GM18519 (cell line): ENCODE results near the gene ANO2.
"Not testable (repeated sequence)": the region's sequence is repeated elsewhere in the genome, so short reads cannot be mapped to it uniquely, and the experiment has no call there.

Experiments
- ATAC-seq: cut with Tn5 transposase; IDR thresholded peaks from one replicate; pipeline ENCODE4 v1.9.1; 2021; ENCODE audit warnings: mild to moderate bottlenecking, moderate library complexity; ENCODE audit not compliant: unreplicated experiment, low FRiP score

Gene ANO2

DNA sequence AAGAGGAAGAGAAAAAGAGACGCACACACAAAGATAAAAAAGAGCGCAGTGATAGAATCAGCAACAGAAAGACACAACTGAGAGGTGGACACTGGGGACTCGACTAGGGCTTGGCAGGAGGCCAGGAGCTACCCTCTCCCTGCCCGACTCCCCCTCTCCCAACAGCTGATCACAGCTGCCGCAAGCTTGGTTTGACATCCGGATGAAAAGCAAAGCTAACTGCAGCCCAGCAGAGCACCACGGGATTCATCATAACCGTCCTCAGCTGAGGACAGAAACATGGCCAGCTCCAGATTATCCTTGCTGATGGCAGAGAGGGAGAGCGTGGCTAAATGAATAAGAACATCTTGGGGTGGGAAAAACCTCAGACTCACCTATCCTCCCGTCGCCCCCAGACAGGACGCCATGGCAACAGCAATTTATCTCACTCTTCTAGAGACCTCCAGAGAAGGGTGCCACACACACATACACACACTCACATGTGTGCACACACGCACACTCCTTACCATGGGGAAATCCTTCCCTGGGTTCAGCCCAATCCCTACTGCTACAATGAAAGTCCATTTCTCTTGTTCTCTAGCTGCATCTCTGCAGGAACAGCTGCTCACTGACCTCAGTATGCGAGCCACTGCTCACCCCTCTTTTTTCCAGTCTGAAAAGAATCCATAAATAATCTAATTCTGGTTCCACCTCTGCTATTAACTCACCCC lies 377.9 kb downstream of the ANO2 start:
- ATAC-seq: no peak

DNA sequence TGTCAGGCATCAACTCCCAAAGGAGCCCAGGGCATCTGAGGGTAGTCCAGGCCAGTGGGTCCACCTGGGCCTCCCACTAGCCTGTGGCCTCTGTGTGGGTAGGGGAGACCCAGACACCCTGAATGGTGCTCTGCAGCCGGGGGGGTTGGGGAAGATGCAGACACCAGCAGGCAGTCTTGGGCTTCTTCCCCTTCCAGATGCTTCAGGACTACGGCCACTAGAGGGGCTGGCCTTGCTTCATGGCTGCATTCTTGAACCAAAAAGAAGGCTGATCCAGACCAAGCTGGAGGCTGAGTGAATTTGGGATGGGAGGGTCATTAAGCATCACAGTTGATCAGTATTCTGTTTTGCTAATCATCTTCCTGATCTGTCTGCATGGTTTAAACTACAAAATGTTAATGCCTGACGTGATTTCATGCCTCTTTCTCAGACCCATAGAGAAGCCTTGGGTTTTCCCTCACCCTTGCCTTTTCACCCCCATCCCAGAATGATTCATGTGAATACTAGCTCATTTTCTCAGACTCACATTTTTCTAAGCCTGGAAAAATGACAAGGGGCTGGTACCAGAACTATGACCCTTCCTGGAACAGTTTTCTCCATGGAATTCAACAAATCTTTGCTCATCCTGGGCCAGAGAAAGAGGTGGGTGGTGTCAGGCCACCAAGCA lies 379.0 kb downstream of the ANO2 start:
- no peak for ATAC-seq

DNA sequence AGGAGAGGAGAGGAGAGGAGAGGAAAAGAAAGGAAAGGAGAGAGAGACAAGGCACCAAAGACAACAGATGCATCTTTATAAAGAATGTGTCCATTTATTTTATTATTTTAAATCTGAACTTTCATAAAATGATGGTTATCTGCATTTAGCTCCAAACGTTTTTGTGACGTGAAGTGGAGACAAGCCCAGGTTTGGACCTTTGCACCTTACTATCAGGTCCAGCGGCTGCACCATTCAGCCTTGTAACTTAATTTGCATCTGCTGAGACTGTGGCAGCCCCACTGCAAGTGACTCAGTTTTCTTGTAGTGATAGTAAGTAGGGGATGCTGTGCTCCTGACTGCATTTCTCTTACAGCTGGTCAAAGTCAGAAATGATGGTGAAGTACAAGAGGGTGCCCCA lies 382.5 kb downstream of the ANO2 start:
- ATAC-seq: no peak

DNA sequence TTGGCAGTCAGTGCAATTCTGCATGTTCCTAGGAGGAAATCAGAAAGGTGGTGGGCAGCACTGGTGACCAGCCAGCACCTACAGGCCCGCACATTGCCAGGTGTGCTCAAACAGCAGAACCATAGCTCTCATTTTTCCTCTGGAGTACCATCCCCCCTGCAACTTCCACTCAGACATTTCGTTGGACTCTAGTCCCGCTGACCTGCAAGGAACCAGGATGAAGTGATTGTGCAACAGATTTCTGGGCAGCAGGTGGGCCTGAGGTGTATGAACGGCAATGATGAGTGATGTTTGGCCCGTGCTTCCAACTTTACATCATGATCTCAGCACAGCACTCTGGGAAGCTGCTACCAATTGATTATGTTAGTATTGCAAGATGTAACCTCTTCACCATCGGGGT lies 383.2 kb downstream of the ANO2 start:
- ATAC-seq: no peak

DNA sequence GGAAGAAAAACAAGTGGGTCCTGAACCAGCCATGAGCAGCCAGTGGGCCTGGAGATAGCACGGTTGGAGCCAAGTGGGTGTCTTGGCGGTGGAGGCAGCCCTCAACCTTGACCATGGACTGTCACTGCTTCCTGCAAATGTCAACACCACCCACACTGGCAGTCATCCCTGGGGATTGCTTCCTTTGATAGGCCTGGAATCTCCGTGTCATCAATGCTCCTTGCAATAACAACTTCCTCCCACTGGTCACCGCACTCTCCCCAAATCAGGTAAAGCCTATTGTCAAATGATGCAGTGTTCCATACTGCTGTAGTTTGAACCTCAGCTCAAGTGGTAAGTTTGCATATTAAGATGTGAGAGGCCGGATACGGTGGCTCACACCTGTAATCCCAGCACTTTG lies 384.0 kb downstream of the ANO2 start:
- no peak for ATAC-seq

DNA sequence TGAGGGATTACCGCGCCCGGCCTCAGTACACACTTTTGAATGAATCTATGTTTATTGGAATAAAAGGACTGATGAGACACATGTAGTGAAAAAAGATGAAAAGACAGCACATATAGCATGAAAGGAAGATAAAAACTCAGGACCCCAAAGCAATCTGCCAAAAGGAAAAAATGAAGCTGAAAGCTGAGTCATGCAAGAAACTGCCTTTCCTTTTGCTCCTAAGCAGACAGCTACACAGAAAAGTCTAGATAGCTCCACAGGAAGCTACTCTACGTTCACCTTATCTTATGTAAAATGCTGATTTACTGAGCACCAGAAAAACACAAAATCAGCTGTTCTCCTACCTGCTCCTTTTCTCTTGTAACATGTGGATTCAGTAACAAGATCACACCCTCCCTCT lies 384.8 kb downstream of the ANO2 start:
- no peak for ATAC-seq

GRCh38 chr12:5557906-5558305 lies 387.2 kb downstream of the ANO2 start:
- no peak for ATAC-seq

- ATAC-seq: no peak
Observed at GRCh38 chr12:5556946-5557673, 387.9 kb downstream of the ANO2 start.

DNA sequence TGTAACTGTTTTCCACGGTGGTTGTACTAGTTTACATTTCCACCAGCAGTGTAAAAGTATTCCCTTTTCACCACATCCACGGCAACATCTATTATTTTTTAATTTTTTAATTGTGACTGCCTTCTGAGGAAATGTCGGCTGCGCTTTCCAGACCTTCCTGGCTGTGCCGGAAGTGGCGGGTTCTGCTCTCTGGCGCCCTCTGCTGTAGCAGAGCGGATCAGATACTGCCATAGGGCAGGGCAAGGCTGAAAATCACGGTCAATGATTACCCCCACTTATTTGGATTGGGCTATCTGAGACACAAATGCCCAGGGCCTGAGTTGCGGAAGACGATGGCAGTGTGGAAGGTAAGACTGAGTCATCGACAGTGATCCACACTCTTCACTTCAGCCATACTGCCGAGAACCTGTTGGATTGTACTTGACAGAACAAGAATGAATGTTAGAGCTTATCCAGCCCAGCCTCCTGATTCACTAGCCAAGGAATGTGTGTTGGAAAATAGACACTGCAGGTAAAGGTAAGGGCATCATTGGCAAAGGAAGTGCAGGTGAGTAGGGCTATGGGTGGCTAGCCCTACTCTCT lies 388.9 kb downstream of the ANO2 start:
- ATAC-seq: no peak

GRCh38 chr12:5554711-5555110 lies 390.3 kb downstream of the ANO2 start:
- ATAC-seq: no peak

DNA sequence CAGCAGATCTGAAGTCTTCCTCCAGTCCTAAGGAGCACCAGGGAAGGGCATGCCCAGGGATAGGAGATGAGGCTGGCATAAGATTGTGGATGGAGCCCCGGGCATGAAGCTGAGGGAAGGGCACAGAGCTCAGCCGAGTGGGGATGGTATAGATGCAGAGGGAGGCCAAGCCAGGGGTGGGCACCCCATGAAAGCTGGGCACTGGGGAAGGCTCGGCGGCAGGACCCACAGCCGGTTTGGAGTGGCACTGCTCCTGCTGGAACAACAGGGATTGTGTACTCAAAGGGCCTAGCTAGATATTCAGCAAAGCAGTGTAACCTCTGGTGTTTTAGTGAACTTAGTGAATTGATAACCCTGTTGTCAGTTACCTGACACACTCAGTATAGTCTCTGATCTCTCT lies 396.0 kb downstream of the ANO2 start:
- ATAC-seq: no peak

GRCh38 chr12:5548152-5548943 lies 396.7 kb downstream of the ANO2 start:
- no peak for ATAC-seq

DNA sequence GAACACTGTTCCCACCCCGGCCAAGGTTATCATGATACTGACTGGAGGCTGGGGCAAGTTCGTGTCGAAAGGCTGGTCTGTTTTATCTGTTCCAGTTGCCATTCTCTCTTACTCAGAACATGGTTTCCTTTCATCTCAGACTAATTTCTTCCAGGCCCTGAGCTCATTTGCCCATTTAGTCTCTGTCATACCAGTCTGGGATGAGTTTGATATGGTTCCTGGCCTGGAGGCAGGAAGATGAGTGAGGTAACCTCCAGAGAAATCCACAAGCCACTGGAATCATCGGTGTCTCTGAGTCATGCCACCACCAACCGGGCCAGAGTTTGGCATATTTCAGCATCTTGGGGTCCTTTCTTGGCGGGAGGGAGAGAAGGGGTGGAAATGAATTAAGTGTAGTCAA lies 398.4 kb downstream of the ANO2 start:
- ATAC-seq: no peak

DNA sequence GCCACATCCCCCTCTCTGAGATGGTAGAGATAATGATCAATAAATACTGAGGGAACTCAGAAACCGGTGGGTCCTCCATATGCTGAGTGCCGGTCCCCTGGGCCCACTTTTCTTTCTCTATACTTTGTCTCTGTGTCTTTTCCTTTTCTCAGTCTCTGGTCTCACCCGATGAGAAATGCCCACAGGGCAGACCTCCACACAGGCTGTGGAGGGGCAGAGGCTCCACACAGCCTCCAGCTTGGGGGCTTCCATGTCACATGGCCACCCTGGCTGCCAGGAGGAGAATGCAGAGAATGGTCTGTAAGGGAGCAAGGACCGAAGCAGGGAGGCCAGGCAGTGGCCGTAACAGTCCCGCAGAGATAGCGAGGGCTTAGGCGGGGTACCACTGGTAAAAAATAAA lies 407.3 kb downstream of the ANO2 start:
- no peak for ATAC-seq

DNA sequence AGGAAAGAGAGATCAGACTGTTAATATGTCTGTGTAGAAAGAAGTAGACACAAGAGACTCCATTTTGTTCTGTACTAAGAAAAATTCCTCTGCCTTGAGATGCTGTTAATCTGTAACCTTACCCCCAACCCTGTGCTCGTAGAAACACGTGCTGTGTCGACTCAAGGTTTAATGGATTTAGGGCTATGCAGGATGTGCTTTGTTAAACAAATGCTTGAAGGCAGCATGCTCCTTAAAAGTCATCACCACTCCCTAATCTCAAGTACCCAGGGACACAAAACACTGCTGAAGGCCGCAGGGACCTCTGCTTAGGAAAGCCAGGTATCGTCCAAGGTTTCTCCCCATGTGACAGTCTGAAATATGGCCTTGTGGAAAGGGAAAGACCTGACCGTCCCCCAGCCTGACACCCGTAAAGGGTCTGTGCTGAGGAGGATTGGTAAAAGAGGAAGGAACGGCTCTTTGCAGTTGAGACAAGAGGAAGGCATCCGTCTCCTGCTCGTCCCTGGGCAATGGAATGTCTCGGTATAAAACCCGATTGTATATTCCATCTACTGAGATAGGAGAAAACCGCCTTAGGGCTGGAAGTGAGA lies 407.9 kb downstream of the ANO2 start:
- ATAC-seq: not testable (repeated sequence)

DNA sequence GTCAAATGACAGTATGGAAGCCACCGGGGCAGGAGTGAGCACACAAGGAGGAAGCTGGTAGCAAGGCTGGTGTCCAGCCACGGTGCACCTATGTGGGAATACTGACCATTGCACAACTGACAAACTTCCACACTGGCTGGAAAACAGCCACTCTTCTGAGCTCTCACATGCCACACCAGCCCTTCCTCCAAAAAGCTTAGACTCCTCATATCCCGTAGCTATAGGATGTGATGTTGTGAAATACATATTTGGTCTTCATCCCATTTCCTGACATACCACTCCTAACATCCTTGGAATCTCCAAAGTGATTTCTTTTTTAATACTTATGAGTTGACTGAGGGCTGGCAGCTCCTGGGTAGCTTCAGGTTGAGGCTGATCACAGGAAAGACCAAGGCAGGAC lies 409.5 kb downstream of the ANO2 start:
- no peak for ATAC-seq

- no peak for ATAC-seq
Observed at GRCh38 chr12:5534426-5535199, 410.4 kb downstream of the ANO2 start.

GRCh38 chr12:5533368-5533767 lies 411.7 kb downstream of the ANO2 start:
- no peak for ATAC-seq

GRCh38 chr12:5525783-5526367 lies 419.2 kb downstream of the ANO2 start:
- no peak for ATAC-seq
